GM12873 (cell line): ENCODE data around the gene GOLGA8N.
"Not testable (repeated sequence)": the region's sequence is repeated elsewhere in the genome, so short reads cannot be mapped to it uniquely, and the experiment has no call there.

Experiments
- CTCF ChIP-seq: IDR thresholded peaks from 2 replicates; pipeline ENCODE4 v1.5.1; 2012; ENCODE audit warnings: low read depth, mild to moderate bottlenecking, moderate library complexity, low read length, control low read depth; ENCODE audit not compliant: insufficient read depth; ENCODE audit errors: missing control alignments

The GOLGA8N gene

GRCh38 chr15:32593151-32593550 lies at the start of gene GOLGA8N:
Gene GOLGA8N, plus strand, starts transcription at chr15:32593456.
- TF ChIP-seq CTCF = not testable (repeated sequence)

DNA sequence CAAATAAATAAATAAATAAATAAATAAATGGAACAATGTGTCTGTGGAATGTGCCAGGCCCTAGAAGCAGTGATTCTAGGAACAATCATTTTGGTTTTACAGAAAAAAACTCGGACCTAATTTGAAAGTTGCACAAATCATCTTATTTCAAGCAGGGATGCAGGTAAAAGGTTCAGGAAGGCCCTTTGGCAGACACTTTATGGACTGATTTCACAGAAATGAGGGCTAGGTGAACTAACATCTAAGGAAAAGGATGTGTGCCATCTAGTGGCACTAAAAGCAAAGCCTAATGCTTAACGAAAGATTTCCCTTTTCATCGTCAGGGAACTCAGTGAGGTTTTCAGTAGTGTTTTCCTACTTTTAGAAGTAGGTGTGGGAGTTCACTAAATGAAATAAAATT lies 17.5 kb downstream of the GOLGA8N start:
- TF ChIP-seq CTCF = peak; percentile 19

DNA sequence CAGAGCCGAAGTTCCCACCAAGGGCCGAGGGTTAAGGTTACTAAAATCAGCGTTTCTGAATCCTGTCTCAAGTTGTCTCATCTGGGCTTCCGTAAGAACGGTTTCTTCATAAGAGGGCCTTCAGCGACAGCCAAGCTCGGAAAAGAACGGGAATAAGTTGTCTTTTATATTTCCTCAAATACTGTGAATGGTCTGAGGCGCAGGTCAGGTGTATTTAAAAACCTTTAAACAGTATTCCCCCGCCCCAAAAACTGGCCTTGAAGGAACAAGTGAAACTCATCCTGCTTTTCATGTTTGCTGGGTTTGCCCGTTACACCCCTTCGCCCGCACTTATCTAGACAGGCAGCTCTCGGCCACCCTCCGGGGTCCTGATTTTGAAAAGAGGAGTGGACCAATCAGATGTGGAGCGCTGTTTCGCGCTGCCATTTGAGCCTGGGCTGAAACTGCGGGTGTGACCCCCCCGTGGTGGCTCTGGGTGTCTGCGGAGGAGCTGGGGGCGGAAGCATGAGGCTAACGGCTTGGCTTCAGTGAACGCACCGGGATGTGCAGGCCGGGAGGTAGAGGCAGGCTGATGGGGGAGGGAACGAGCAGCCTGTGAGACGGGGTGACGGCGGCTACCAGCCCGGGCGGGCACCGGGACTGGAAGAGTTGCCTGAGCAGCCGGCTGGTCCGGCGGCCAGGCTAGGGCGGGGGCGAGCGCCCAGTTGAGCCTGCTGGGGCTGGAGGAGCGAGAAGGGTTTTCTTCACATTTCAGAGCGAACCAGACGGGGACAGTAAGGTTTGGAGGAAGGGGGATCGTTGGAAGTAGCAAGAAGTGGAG lies 22.0 kb downstream of the GOLGA8N start, which contains the start of gene ARHGAP11A:
TSS of gene ARHGAP11A (plus strand) at position 454 of the 820 bp plus-strand sequence. CDS start 708 bp downstream, outside the sequence.
- TF ChIP-seq CTCF = not testable (repeated sequence)

DNA sequence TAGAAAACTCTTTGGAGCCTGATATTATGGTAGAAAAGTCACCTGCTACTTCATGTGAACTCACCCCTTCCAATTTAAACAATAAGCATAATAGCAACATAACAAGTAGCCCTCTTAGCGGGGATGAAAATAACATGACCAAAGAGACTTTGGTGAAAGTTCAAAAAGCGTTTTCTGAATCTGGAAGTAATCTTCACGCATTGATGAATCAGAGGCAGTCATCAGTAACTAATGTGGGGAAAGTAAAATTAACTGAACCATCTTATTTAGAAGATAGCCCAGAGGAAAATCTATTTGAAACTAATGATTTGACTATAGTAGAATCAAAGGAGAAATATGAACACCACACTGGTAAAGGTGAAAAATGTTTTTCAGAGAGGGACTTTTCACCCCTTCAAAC lies 43.2 kb downstream of the GOLGA8N start:
- no peak for TF ChIP-seq CTCF

DNA sequence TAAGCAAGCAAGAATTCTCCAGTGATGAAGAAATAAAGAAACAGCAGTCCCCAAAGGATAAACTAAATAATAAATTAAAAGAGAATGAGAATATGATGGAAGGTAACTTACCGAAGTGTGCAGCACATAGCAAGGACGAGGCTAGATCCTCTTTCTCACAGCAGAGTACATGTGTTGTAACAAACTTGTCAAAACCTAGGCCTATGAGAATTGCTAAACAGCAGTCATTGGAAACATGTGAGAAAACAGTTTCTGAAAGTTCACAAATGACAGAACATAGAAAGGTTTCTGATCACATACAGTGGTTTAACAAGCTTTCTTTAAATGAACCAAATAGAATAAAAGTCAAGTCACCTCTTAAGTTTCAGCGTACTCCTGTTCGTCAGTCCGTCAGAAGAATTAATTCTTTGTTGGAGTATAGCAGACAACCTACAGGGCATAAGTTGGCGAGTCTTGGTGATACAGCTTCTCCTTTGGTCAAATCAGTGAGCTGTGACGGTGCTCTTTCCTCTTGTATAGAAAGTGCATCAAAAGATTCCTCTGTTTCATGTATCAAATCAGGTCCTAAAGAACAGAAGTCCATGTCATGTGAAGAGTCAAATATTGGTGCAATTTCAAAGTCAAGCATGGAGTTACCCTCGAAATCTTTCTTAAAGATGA lies 43.8 kb downstream of the GOLGA8N start:
- no peak for TF ChIP-seq CTCF

- TF ChIP-seq CTCF = no peak
These were observed 44.4 kb downstream of the GOLGA8N start for GRCh38 chr15:32637704-32638103.

GRCh38 chr15:32641517-32642059 lies 48.3 kb downstream of the GOLGA8N start, which contains the start of gene SCG5:
Gene SCG5, plus strand, starts transcription at chr15:32641710. Its CDS starts 1,883 bp downstream, at chr15:32643593.
- TF ChIP-seq CTCF = no peak
